ENCODE measurements around the gene OTULINL. TPM values are rescaled to one million over a fixed set of nuclear protein-coding genes. Genes with fewer than 3 reads are reported as not detected.
"Not testable (repeated sequence)": the region's sequence is repeated elsewhere in the genome, so short reads cannot be mapped to it uniquely, and the experiment has no call there.

The OTULINL gene
- 10 to 100 TPM; 10.6 to 13.5 (median 12.9) TPM for polyA plus RNA-seq (ENCODE audit: insufficient read length in 3 of 3)
- long read RNA-seq, donor 1, partial matches to known transcripts, result 0 of 1 reads
- long read RNA-seq, donor 1, other reads (novel, unspliced or antisense), result 0 of 1 reads
- long read RNA-seq, donor 2, partial matches to known transcripts, result 0 of 3 reads
- long read RNA-seq, donor 2, other reads (novel, unspliced or antisense), result 0 of 3 reads
- long read RNA-seq, donor 3, partial matches to known transcripts, result 0 of 1 reads
- long read RNA-seq, donor 3, other reads (novel, unspliced or antisense), result 0 of 1 reads
- long read RNA-seq, donor 4, transcript OTULINL-201 (8 exons, 3,597 nt), result major isoform, 5 of 1,121 reads
- long read RNA-seq, donor 4, partial matches to known transcripts, result 1,116 of 1,121 reads
- long read RNA-seq, donor 4, other reads (novel, unspliced or antisense), result 0 of 1,121 reads
- long read RNA-seq, donor 5, result 0 reads
- long read RNA-seq, donor 6, partial matches to known transcripts, result 0 of 2 reads
- long read RNA-seq, donor 6, other reads (novel, unspliced or antisense), result 0 of 2 reads
- long read RNA-seq, donor 7, partial matches to known transcripts, result 5 of 8 reads
- long read RNA-seq, donor 7, other reads (novel, unspliced or antisense), result 0 of 8 reads
- long read RNA-seq, donor 8, result 0 reads
- long read RNA-seq, donor 9, partial matches to known transcripts, result 0 of 3 reads
- long read RNA-seq, donor 9, other reads (novel, unspliced or antisense), result 0 of 3 reads
- long read RNA-seq, donor 10, partial matches to known transcripts, result 0 of 3 reads
- long read RNA-seq, donor 10, other reads (novel, unspliced or antisense), result 0 of 3 reads
- long read RNA-seq, donor 11, partial matches to known transcripts, result 5 of 8 reads
- long read RNA-seq, donor 11, other reads (novel, unspliced or antisense), result 0 of 8 reads
- long read RNA-seq, donor 12, result 0 reads
- long read RNA-seq, donor 13, result 0 reads
- long read RNA-seq, donor 14, partial matches to known transcripts, result 0 of 4 reads
- long read RNA-seq, donor 14, other reads (novel, unspliced or antisense), result 0 of 4 reads
- long read RNA-seq, donor 15, partial matches to known transcripts, result 0 of 1 reads
- long read RNA-seq, donor 15, other reads (novel, unspliced or antisense), result 0 of 1 reads
- long read RNA-seq, donor 16, transcript OTULINL-201 (8 exons, 3,597 nt), result major isoform, 5 of 2,194 reads
- long read RNA-seq, donor 16, partial matches to known transcripts, result 2,189 of 2,194 reads
- long read RNA-seq, donor 16, other reads (novel, unspliced or antisense), result 0 of 2,194 reads

DNA sequence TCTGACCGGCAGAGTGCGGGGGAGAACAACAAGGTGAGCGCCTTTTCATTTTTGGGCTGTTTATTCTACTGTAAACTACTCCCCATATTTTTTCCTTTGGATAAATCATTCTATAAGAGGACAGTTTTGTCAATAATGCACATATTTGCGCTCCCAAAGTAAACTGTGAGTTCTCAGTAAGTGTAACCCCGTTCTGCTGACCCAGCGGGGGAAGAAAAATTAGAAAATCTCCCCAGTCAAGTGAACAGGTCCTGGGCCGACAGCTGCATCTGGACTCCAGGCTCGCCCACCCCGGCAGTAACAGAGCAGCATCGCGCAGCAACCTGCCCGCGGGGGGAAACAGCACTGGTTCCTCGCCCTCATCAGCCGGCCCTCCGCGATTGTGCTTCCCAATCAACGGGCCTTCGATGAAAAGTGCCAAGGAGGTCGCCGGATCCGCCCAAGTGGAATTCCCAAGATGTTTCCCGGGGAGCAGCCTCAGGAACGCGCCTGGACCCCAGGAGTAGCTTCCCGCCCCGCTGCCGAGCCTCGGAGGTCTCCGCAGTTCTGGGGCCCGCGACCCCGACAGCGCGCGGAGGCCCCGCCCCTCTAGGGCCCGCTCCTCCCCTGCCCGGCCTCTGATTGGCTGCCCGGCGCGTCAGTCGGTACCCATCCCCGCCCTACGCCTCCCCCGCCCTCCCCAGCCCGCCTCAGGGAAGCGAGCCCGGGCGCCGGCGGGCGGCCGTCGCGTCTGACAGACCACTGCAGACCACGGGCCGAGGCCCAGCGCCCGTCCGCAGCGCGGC, at the start of gene OTULINL:
Gene OTULINL (plus strand): TSS at position 687 of the 785 bp plus-strand sequence. CDS start 103 bp downstream, outside the sequence.
- peak in 10 of 11 donors; percentile 43 to 81 (median 78) for DNase-seq (ENCODE audit: extremely low read depth in 1 of 11, low read depth in 9 of 11, low spot score in 4 of 11)

DNA sequence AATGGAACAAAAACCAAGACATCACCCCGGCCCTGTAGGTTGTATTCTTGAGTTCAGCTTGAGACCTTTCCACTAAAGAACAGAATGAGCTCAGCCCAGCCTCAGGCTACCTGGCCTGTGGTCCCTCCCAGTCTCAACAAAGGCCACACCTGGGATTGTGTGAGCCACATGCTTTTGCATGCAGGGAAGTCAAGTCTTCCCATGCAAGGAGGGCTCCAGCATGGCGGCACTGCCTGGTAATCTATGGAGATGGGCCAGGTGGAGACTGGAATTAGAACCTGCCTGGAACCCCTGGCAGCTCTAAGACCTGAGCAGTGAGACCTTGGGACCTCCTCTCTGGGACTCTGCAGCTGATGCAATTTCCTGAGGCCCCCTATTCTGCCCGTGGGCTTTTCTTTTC, 49.4 kb upstream of the OTULINL start:
- no peak for DNase-seq (ENCODE audit: extremely low read depth in 1 of 11, low read depth in 9 of 11, low spot score in 4 of 11)

DNA sequence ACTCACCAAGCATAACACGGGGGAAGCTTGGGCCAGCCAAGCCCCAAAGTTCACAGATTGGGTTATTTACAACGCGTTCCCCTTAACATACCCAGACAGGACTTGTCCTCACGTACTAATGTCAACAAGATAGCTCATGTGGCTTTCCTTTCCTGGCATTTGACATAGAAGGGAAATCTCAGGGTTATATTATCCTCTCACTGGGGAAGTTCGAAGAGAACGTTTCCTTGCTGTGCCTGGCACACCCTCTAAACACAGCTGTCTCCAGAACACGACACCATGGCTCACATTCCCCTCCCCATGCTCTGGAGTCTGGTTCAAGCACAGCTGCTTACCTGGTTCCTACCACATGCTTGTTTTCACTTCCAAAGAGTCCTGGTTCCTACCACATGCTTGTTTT, 46.8 kb upstream of the OTULINL start:
- DNase-seq (ENCODE audit: extremely low read depth in 1 of 11, low read depth in 9 of 11, low spot score in 4 of 11), result peak in 8 of 11 donors; percentile 4 to 21 (median 15)

DNA sequence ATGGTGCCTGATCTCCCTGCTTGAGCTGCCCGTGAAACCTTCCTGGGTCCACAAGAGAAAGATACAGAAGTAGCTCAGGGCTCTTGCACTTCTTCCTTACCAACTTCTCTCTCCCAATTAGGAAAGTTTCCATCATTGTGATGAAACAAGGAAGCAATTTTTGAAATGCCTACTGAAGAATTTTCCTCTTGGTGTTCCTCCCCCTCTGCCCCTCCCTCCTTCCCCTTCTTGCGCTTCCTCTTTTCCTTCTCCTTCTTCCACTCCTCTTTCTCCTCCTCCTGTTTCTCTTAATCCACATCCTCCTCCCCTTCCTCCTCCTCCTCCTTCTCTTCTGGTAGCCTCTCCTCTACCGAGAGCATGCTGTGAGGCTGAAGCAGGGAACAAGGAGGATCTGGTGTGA, 36.3 kb upstream of the OTULINL start:
- DNase-seq (ENCODE audit: extremely low read depth in 1 of 11, low read depth in 9 of 11, low spot score in 4 of 11), result no peak

DNA sequence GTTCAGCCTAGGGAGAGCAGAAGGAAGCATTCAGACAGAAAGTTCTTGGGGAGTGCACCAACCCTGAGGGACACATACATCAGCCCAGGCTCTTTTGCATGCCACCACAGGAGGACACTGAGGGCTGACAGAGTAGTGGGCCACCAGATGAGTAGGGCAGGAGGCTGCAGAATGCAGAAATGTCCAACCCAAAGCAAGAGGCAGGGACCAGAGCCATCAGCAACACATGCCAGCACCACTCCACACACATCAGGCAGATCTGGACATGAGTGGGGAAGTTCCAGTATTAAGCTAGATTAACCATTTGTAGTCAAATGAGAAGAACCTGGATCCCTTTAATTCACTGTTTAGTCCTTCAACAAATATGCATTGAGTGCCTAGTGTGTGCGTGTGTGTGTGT, 35.7 kb upstream of the OTULINL start:
- DNase-seq (ENCODE audit: extremely low read depth in 1 of 11, low read depth in 9 of 11, low spot score in 4 of 11), result no peak

DNA sequence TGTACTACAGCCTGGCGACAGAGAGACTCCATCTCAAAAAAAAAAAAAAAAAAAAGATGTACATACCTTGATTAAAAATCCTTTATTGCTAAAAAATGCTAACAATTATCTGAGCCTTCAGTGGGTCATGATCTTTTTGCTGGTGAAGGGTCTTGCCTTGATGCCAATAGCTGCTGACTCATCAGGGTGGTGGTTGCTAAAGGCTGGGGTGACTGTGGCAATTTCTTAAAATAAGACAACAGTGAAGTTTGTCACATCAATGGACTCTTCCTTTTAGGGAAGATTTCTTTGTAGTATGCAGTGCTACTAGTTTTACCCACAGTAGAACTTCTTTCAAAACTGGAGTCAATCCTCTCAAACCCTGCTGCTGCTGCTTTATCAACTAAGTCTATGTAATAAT, 33.9 kb upstream of the OTULINL start:
- DNase-seq (ENCODE audit: extremely low read depth in 1 of 11, low read depth in 9 of 11, low spot score in 4 of 11), result no peak

DNA sequence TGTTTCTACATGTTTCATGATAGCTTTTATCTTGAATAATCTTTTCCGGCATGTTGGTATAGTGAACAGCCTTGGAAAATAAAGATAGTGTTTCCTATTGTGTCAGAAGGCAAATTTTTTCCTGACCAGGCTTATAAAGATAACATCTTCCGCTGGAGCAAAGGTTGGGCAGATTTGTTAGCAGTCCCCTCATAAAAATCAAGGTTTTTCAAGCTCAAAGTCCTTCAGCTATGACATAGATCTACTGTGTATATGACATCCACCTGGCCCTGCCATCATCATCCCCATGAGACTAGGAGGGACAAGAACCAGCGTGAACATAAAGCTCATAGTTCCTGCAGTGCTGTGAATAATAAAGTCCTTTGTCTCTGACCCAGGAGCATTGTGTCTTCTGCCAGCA, 30.4 kb upstream of the OTULINL start:
- no peak for DNase-seq (ENCODE audit: extremely low read depth in 1 of 11, low read depth in 9 of 11, low spot score in 4 of 11)

DNA sequence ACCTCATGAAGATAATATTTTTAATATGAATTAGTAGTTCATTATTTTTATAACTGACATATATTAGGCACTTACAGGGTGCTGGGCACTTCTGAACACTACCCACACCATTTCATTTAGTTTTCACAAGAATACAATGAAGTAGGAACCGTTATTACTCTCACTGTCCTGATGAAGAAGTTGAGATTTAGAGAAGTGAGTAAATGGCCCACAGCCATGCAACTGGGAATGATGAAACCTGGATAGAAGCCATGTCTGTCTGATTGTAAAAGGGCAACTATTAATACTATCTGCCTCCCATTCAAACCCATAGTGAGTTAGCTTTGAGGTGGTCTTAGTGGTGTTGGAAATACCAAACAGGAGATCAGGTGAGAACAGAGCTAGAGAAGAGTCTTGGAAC, 29.6 kb upstream of the OTULINL start:
- DNase-seq (ENCODE audit: extremely low read depth in 1 of 11, low read depth in 9 of 11, low spot score in 4 of 11), result no peak

DNA sequence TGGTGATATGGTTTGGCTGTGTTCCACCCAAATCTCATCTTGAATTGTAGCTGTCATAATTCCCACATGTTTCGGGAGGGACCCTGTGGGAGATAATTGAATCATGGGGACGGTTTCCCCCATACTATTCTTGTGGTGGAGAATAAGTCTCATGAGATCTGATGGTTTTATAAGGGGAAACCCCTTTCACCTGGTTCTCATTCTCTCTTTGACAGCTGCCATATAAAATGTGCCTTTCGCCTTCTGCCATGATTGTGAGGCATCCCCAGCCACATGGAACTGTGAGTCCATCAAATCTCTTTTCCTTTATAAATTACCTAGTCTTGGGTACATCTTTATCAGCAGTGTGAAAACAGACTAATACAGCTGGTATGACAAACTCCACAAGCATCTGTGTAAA, 27.3 kb upstream of the OTULINL start:
- not testable (repeated sequence) for DNase-seq (ENCODE audit: extremely low read depth in 1 of 11, low read depth in 9 of 11, low spot score in 4 of 11)

DNA sequence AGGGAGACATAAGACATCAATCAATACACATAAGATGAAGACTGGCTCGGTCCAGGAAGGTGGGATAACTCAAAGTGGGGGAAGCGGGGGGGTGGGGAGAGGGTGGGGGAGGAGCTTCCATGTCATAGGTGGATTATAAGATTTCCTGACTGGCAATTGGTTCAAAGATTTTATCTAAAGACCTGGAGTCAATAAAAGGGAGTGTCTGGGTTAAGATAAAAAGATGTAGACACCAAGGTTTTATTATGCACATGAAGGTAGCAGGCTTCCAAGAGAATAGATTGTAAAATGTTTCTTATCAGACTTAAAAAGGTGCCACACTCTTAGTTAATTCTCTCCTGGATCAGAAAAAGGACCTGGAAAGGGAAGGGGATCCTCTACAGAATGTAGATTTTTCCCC, 25.6 kb upstream of the OTULINL start:
- no peak for DNase-seq (ENCODE audit: extremely low read depth in 1 of 11, low read depth in 9 of 11, low spot score in 4 of 11)

DNA sequence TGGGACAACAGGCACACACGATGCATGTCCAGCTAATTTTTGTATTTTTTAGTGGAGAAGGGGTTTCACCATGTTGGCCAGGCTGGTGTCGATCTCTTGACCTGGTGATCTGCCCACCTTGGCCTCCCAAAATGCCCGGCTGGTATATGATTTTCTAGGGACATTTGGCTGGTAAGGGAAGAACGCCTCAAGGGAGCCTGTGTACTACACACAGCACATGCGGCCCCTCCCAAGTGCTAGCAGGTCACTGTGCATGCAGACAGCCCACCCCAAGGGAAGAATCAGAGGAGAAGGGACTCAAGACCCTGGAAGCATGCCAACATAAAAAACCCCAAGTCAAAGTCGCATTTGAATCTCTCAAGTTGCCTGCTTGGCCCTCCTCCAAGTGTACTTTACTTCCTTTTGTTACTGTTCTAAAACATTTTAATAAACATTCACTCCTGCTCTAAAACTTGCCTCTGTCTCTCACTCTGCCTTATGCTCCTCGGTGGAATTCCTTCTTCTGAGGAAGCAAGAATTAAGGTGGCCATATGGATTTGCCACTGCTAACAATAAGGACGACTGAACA, 24.3 kb upstream of the OTULINL start:
- DNase-seq (ENCODE audit: extremely low read depth in 1 of 11, low read depth in 9 of 11, low spot score in 4 of 11), result peak in 3 of 11 donors; percentile 2 to 52 (median 15)

DNA sequence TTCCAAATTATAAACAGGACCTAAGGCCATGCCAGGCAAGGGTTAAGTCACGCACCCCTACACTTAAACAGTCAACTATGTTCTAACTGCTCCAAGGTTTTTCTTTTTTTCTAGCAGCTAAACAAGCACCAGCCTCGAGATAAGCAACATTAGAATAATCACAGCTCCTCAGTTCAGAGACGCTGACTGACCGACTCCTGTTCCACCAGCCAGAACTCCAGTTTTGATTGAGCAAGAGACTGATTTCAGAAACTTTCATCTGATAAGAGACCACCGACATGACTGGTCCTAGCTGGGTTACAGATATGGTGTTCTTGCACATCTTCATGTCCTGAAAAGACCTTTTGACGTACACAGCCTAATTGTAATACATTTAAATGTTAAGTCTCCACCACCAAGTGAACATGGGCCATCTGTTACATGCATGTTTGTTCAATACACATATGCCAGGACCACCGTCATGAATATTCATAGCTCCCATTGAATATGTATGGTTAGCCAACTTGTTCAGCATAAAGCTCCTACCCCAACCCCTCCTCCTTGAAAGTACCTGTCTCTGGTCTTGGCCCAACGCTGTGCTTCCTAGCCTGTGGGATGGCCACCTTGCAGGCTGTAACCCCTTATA, 23.7 kb upstream of the OTULINL start:
- DNase-seq (ENCODE audit: extremely low read depth in 1 of 11, low read depth in 9 of 11, low spot score in 4 of 11), result no peak

DNA sequence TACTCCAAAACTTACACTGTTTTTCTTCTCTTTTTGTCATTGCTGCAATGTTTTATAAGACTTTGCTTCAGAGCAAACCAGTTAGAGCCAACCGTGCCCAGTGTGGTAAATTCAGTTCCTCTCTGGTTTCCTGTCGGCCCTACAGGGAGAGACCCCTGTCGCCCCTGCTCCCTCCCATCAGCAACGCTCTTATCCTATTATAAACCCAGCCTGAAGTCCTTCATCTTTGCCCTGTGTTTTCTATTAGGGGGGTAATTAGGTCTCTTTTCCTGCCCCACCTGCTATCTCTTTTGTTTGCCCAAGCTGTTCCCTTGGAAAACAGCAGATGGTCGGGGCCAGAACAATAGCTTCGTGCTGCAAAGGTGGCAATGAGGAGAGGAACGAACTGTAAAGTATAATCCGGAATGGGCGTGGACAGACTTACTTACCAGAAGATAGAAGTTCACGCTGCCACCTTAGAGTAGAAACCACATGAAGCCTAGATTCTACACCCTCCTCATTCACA, 21.4 kb upstream of the OTULINL start:
- DNase-seq (ENCODE audit: extremely low read depth in 1 of 11, low read depth in 9 of 11, low spot score in 4 of 11), result no peak

DNA sequence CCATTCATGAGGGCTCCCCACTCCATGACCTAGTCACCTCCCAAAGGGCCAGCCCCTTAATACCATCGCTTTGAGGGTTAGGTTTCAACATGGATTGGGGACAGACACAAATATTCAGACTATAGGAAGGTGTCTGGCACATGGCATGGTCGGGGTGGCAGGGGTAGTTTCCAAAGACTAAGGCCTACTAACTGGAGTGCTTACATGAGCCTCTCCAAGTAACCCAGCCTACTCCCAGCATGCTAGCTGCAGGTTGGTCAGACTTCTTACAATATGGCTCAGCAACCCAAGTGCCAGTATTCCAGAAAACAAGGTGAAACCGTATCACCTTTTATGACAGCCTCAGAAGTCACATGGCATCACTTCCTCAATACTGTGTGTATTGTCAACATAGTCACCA, 19.9 kb upstream of the OTULINL start:
- DNase-seq (ENCODE audit: extremely low read depth in 1 of 11, low read depth in 9 of 11, low spot score in 4 of 11), result no peak

DNA sequence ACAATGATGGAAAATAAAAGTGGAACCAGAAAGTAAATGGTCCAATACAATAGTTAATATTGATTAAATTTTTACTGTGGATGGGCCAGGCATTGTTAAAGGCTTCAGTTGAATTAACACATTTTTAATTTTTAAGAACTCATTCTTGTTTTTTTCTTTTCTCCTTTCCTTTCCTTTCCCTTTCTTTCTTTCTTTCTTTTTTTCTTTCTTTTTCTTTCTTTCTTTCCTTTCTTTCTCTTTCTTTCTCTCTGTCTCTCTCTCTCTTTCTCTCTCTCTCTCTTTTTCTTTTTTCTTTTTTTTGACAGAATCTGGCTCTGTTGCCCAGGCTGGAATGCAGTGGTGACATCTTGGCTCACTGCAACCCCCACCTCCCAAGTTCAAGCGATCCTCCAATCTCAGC, 13.3 kb upstream of the OTULINL start:
- DNase-seq (ENCODE audit: extremely low read depth in 1 of 11, low read depth in 9 of 11, low spot score in 4 of 11), result no peak

DNA sequence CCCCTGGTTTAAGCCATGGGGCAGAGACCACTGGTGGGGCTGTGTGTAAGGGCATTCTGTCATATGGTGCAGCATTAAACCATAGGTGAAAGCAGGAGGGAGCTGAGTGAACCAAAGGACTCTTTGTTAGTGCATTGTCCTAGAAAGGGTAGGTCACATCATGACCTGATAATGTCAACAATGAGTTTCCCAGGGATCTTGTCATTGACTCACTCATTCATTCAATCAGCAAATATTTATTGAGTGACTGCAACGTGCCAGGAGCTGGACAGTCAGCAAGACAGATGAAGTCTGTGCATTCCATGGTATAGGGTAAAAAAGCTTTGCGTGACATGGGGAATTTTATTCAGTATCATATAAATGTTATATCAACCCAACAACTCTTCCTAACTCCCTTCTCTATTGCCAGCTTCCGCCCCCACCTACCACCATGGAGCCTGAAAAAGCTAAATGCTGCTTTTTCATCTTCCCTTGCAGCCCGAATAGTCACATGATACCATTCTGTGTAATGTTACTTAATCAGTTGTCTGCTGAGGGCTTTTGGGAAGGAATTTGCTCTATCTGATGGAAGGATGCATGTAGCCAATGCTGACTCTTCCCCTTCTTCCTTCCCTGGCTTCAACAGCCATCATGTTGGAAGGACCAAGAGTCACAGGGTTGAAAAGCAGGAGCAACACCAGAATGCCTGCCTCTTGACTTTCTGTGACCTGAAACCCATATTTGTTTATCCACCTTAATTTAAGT, 11.5 kb upstream of the OTULINL start:
- DNase-seq (ENCODE audit: extremely low read depth in 1 of 11, low read depth in 9 of 11, low spot score in 4 of 11), result no peak

DNA sequence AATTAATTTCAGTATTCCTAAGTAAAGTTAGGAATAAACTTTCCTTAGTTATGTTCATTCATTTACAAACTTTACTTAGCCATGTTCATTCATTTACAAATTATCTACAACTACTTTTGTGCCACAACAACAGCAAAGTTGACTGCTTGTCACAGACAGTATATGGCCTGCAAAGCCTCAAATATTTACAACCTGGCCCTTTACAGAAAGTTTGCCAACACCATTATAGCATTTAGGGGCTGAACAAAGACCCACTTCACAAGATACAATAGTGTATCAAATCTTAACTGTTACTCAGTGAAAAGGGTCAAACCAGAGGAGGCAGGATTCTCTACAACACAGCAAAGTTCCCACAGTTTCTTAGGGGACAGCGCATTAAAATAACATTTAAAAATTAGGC, 9.7 kb upstream of the OTULINL start:
- DNase-seq (ENCODE audit: extremely low read depth in 1 of 11, low read depth in 9 of 11, low spot score in 4 of 11), result no peak
